HL-60/S4 treated with retinoic acid at 250 ng/mL for 4 days and 3 days (cell line): ENCODE data around the gene ABHD1.

Experiments used
- in situ Hi-C: fragments of 300-500 bp; cut with MboI; formaldehyde crosslinking; loops from 2 replicates; pipeline ENCODE4 v1.7.0; 2022; ENCODE audit warnings: low sequenced_read_pairs

The ABHD1 gene

GRCh38 chr2:27133905-27134780 lies 10.5 kb downstream of the ABHD1 start, which contains the start of gene PREB:
Gene PREB (minus strand): TSS chr2:27134636. CDS start chr2:27134421, 215 bp downstream.
- in situ Hi-C loops: no loop called here

- in situ Hi-C loops: no loop called here
These were observed 11.3 kb downstream of the ABHD1 start for GRCh38 chr2:27134781-27135477.

- in situ Hi-C loops: no loop called here
These were observed 11.9 kb downstream of the ABHD1 start for GRCh38 chr2:27135478-27135955.

GRCh38 chr2:27136751-27137150 lies 13.1 kb downstream of the ABHD1 start:
- in situ Hi-C loops: no loop called here

- in situ Hi-C loops: no loop called here
These were observed 13.8 kb downstream of the ABHD1 start for GRCh38 chr2:27137322-27137935.

- in situ Hi-C loops: no loop called here
These were observed 14.5 kb downstream of the ABHD1 start for GRCh38 chr2:27138111-27138510.

- in situ Hi-C loops: no loop called here
These were observed 15.7 kb downstream of the ABHD1 start, which contains the start of gene PRR30 for GRCh38 chr2:27139310-27139709. Gene PRR30 (minus strand): TSS chr2:27139410. CDS start chr2:27138329, 1,081 bp downstream.

- in situ Hi-C loops: no loop called here
These were observed 19.7 kb downstream of the ABHD1 start for GRCh38 chr2:27143285-27143684.

GRCh38 chr2:27145682-27146081 lies 22.1 kb downstream of the ABHD1 start:
- in situ Hi-C loops: no loop called here

GRCh38 chr2:27147935-27148334 lies 24.3 kb downstream of the ABHD1 start:
- in situ Hi-C loops: no loop called here

GRCh38 chr2:27148801-27149439 lies 25.3 kb downstream of the ABHD1 start, which contains the start of gene TCF23:
Gene TCF23 (plus strand): TSS chr2:27149004. CDS start chr2:27149134, 130 bp downstream.
- in situ Hi-C loops: no loop called here

GRCh38 chr2:27149570-27150405 lies 26.2 kb downstream of the ABHD1 start:
- in situ Hi-C loops: no loop called here

- in situ Hi-C loops: no loop called here
These were observed 27.1 kb downstream of the ABHD1 start for GRCh38 chr2:27150639-27151230.

GRCh38 chr2:27152102-27152795 lies 28.6 kb downstream of the ABHD1 start:
- in situ Hi-C loops: no loop called here

- in situ Hi-C loops: no loop called here
These were observed 29.3 kb downstream of the ABHD1 start for GRCh38 chr2:27152796-27153464.

- in situ Hi-C loops: no loop called here
These were observed 30.9 kb downstream of the ABHD1 start for GRCh38 chr2:27154488-27154887.

GRCh38 chr2:27155069-27155520 lies 31.5 kb downstream of the ABHD1 start:
- in situ Hi-C loops: no loop called here

GRCh38 chr2:27158468-27158867 lies 34.9 kb downstream of the ABHD1 start:
- in situ Hi-C loops: no loop called here
